Liver (tissue), 9 donors: ENCODE data around the gene SNRK. TPM values are rescaled to one million over a fixed set of nuclear protein-coding genes. Genes with fewer than 3 reads are reported as not detected.

Experiments used
- DNase-seq: peaks from one replicate; pipeline ENCODE4 v3.0.0-alpha.2; 2017; ENCODE audit warnings: low spot score
- H3K27ac ChIP-seq, 2 donors: one replicate each; pipeline ENCODE4 v1.7.0; 2013; ENCODE audit warnings: inconsistent platforms in 2 of 2, low read length in 2 of 2, control low read depth in 1 of 2, low read depth in 1 of 2, mild to moderate bottlenecking in 1 of 2
- H3K27me3 ChIP-seq, 4 donors: one replicate each; pipeline versions ENCODE4 v1.6.1 to v1.7.0; 2013; ENCODE audit warnings: low read length in 3 of 4, inconsistent platforms in 1 of 4, mild to moderate bottlenecking in 1 of 4, moderate library complexity in 1 of 4; ENCODE audit not compliant: control insufficient read depth in 4 of 4, insufficient read depth in 4 of 4
- H3K36me3 ChIP-seq, 4 donors: one replicate each; pipeline versions ENCODE4 v1.6.1 to v1.7.0; 2013; ENCODE audit warnings: low read length in 3 of 4, mild to moderate bottlenecking in 3 of 4, low read depth in 1 of 4, moderate library complexity in 1 of 4; ENCODE audit not compliant: control insufficient read depth in 4 of 4, insufficient read depth in 3 of 4
- H3K4me1 ChIP-seq, 4 donors: one replicate each; pipeline versions ENCODE4 v1.6.1 to v1.7.0; 2013; ENCODE audit warnings: low read length in 3 of 4, mild to moderate bottlenecking in 3 of 4, moderate library complexity in 1 of 4; ENCODE audit not compliant: control insufficient read depth in 4 of 4, insufficient read depth in 4 of 4
- H3K4me3 ChIP-seq, 3 donors: one replicate each; pipeline versions ENCODE4 v1.6.1 to v1.7.0; 2013; ENCODE audit warnings: low read length in 3 of 3, control low read depth in 1 of 3, low read depth in 1 of 3, mild to moderate bottlenecking in 1 of 3
- H3K9ac ChIP-seq, 2 donors: one replicate each; pipeline ENCODE4 v1.7.0; 2013; ENCODE audit warnings: low read length in 2 of 2, mild to moderate bottlenecking in 2 of 2, moderate library complexity in 2 of 2, control low read depth in 1 of 2, low read depth in 1 of 2
- H3K9me3 ChIP-seq, 4 donors: one replicate each; pipeline versions ENCODE4 v1.6.1 to v1.7.0; 2013; ENCODE audit warnings: low read length in 3 of 4; ENCODE audit not compliant: control insufficient read depth in 4 of 4
- CTCF ChIP-seq: fragments of 150-350 bp; IDR thresholded peaks from 2 replicates; pipeline ENCODE4 v1.5.1; 2017; ENCODE audit warnings: improper control_type of control experiment, low read depth, low read length; ENCODE audit not compliant: missing input control
- EGR1 ChIP-seq, 2 donors: IDR thresholded peaks; 2 replicates each; pipeline ENCODE4 v1.6.1; 2016 to 2018; ENCODE audit warnings: antibody characterized with exemption in 2 of 2, low read depth in 2 of 2
- FOXA1 ChIP-seq: IDR thresholded peaks from 2 replicates; pipeline ENCODE4 v1.6.1; 2016; ENCODE audit warnings: antibody characterized with exemption
- FOXA2 ChIP-seq: IDR thresholded peaks from 2 replicates; pipeline ENCODE4 v1.6.1; 2016; ENCODE audit warnings: antibody characterized with exemption
- GABPA ChIP-seq, 2 donors: IDR thresholded peaks in 1 of 2; conservative IDR thresholded peaks in 1 of 2; 2 replicates each; pipeline ENCODE4 v1.6.1; 2016; ENCODE audit warnings: antibody characterized with exemption in 2 of 2, mild to moderate bottlenecking in 1 of 2, moderate library complexity in 1 of 2
- HNF4A ChIP-seq, 2 donors: conservative IDR thresholded peaks; 2 replicates each; pipeline ENCODE4 v1.6.1; 2016; ENCODE audit warnings: antibody characterized with exemption in 2 of 2, mild to moderate bottlenecking in 2 of 2
- HNF4G ChIP-seq: IDR thresholded peaks from 2 replicates; pipeline ENCODE4 v1.6.1; 2016; ENCODE audit warnings: antibody characterized with exemption
- JUND ChIP-seq, 2 donors: IDR thresholded peaks; 2 replicates each; pipeline ENCODE4 v1.6.1; 2016; ENCODE audit warnings: antibody characterized with exemption in 2 of 2
- MAX ChIP-seq: IDR thresholded peaks from 2 replicates; pipeline ENCODE4 v1.6.1; 2016; ENCODE audit warnings: antibody characterized with exemption
- NR2F2 ChIP-seq: IDR thresholded peaks from 2 replicates; pipeline ENCODE4 v1.6.1; 2016; ENCODE audit warnings: antibody characterized with exemption
- RAD21 ChIP-seq, 2 donors: IDR thresholded peaks; 2 replicates each; pipeline ENCODE4 v1.6.1; 2016; ENCODE audit warnings: antibody characterized with exemption in 2 of 2, mild to moderate bottlenecking in 2 of 2
- REST ChIP-seq: IDR thresholded peaks from 2 replicates; pipeline ENCODE4 v1.6.1; 2016; ENCODE audit warnings: antibody characterized with exemption, mild to moderate bottlenecking
- RXRA ChIP-seq, 2 donors: IDR thresholded peaks; 2 replicates each; pipeline ENCODE4 v1.6.1; 2017 to 2018; ENCODE audit warnings: antibody characterized with exemption in 2 of 2, mild to moderate bottlenecking in 1 of 2
- SP1 ChIP-seq: IDR thresholded peaks from 2 replicates; pipeline ENCODE4 v1.6.1; 2018; ENCODE audit warnings: antibody characterized with exemption, mild to moderate bottlenecking
- TAF1 ChIP-seq: conservative IDR thresholded peaks from 2 replicates; pipeline ENCODE4 v1.6.1; 2016; ENCODE audit warnings: antibody characterized with exemption, mild to moderate bottlenecking
- YY1 ChIP-seq: IDR thresholded peaks from 2 replicates; pipeline ENCODE4 v1.6.1; 2016; ENCODE audit warnings: antibody characterized with exemption, mild to moderate bottlenecking
- ZBTB33 ChIP-seq: IDR thresholded peaks from 2 replicates; pipeline ENCODE4 v1.6.1; 2016; ENCODE audit warnings: antibody characterized with exemption
- WGBS: extraction: QIAGEN DNeasy Blood & Tissue Kit; methylation state at CpG from one replicate; pipeline ENCODE4 v1.1.7; 2013; 5-methylcytosine and 5-hydroxymethylcytosine counted together
- polyA plus RNA-seq, 2 donors: library from polyadenylated mRNA; stranded (reverse) in 1 of 2; unstranded in 1 of 2; fragments of 200-250 nt in 1 of 2; fragments of >200 nt in 1 of 2; fragmentation: Nextera tagmentation in 1 of 2; extraction: Ambion mirVana in 1 of 2; gene quantifications; one replicate each; pipeline versions ENCODE4 v1.2.1 to v1.2.3, GENCODE V29; 2013 to 2015
- total RNA-seq, 2 donors: library from RNA; depleted of rRNA; stranded (reverse); fragments of >200 nt; gene quantifications; one replicate each; pipeline ENCODE4 v1.2.3, GENCODE V29; 2014
- TF ChIP-seq, protein P1 (sequence below): IDR thresholded peaks from 2 replicates; pipeline ENCODE4 v1.6.1; 2016; ENCODE audit warnings: antibody characterized with exemption
- donor health status: healthy.
- donor health status: healthy.
- donor health status: healthy.
- donor health status: healthy.
- donor health status: healthy.

Gene SNRK
- total and polyA plus RNA-seq, 4 donors = 5.8 to 28.5 (median 14.6) TPM

DNA sequence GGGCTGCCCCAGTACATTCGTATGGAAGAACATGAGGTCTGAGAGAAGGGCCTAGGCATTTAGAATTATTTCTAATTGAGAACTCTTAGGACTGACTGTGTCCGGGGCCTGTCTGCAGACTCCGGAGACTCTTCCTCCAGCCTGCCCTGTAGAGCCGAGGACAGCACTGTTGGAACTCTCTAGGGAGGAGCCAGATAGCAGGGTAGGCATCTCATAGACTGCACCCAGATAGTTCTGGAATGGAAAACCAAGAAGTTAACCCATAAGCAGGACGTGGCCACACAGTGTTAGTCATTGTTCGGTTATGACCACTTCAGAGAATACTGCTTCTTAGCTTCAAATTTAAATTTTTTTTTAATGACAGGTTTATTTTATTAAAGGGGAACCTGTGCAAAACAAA lies 59.5 kb downstream of the SNRK start:
- no peak overlapping the region for H3K4me3 ChIP-seq
- no peaks in the 10 kb centered on the region for H3K9me3 ChIP-seq
- H3K9ac ChIP-seq = no peak overlapping the region
- H3K27me3 ChIP-seq = no peaks in the 10 kb centered on the region
- WGBS = 94% methylated on average over 6 of the region's 6 CpGs
- DNase-seq = no peak
- H3K27ac ChIP-seq = no peak overlapping the region
- TF ChIP-seq JUND (IDR thresholded peaks at IDR 0.05) = no peak
- TF ChIP-seq FOXA2 = no peak
- TF ChIP-seq, protein P1, sequence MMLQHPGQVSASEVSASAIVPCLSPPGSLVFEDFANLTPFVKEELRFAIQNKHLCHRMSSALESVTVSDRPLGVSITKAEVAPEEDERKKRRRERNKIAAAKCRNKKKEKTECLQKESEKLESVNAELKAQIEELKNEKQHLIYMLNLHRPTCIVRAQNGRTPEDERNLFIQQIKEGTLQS = no peak
- TF ChIP-seq HNF4A (conservative IDR thresholded peaks at IDR 0.05) = no peak
- no peak for TF ChIP-seq YY1
- no peak for TF ChIP-seq RAD21 (IDR thresholded peaks at IDR 0.05)
- TF ChIP-seq CTCF = no peak
- no peak for TF ChIP-seq ZBTB33
- TF ChIP-seq TAF1 = no peak
- no peak for TF ChIP-seq MAX
- no peak for TF ChIP-seq FOXA1
- TF ChIP-seq SP1 = no peak
- TF ChIP-seq RXRA (IDR thresholded peaks at IDR 0.05) = no peak
- no peak for TF ChIP-seq EGR1 (IDR thresholded peaks at IDR 0.05; ENCODE audit: low read depth in 2 of 2)
- TF ChIP-seq GABPA (IDR thresholded peaks at IDR 0.05 in 1 of 2, conservative IDR thresholded peaks at IDR 0.05 in 1 of 2) = no peak
- no peak for TF ChIP-seq REST
- no peak for TF ChIP-seq HNF4G
- no peak for TF ChIP-seq NR2F2
- peaks cover 0 to 2% (median under 1%) of the 10 kb centered on the region in 4 donors for H3K4me1 ChIP-seq
- H3K36me3 ChIP-seq = peaks cover 10 to 74% (median 42%) of the 10 kb centered on the region in 4 donors
